Breast epithelium (tissue), 4 donors: ENCODE measurements around the gene RGS7. TPM values are rescaled to one million over a fixed set of nuclear protein-coding genes. Genes with fewer than 3 reads are reported as not detected.

ENCODE experiments used
- DNase-seq, 2 donors: peaks; one replicate each; pipeline ENCODE4 v3.0.0-alpha.2; 2019; ENCODE audit warnings: low spot score in 2 of 2
- H3K27ac ChIP-seq, 2 donors: fragments of 200-600 bp; sonication (generic) in 1 of 2; one replicate each; pipeline ENCODE4 v1.5.1; 2016 to 2019; ENCODE audit warnings: mild to moderate bottlenecking in 1 of 2
- H3K27me3 ChIP-seq, 2 donors: fragments of 200-600 bp; sonication (generic) in 1 of 2; one replicate each; pipeline versions ENCODE4 v1.5.1 to v1.6.0; 2017 to 2019; ENCODE audit warnings: control low read depth in 1 of 2, mild to moderate bottlenecking in 1 of 2
- H3K36me3 ChIP-seq: fragments of 200-600 bp; one replicate; pipeline ENCODE4 v1.5.1; 2019
- H3K4me1 ChIP-seq, 2 donors: fragments of 200-600 bp; sonication (generic); one replicate each; pipeline ENCODE4 v1.5.1; 2016 to 2019; ENCODE audit warnings: control low read depth in 1 of 2
- H3K4me3 ChIP-seq, 3 donors: fragments of 200-600 bp; sonication (generic); 1 replicate in 2 of 3; 2 replicates in 1 of 3; pipeline ENCODE4 v1.5.1; 2016 to 2019; ENCODE audit warnings: mild to moderate bottlenecking in 3 of 3, moderate library complexity in 2 of 3
- H3K9me3 ChIP-seq, 2 donors: fragments of 200-600 bp; sonication (generic) in 1 of 2; one replicate each; pipeline ENCODE4 v1.5.1; 2016 to 2019; ENCODE audit warnings: control low read depth in 1 of 2
- CTCF ChIP-seq, 3 donors: fragments of 450-650 bp; IDR thresholded peaks; one replicate each; pipeline ENCODE4 v1.5.1; 2016 to 2017; ENCODE audit warnings: antibody characterized with exemption in 3 of 3, mild to moderate bottlenecking in 3 of 3, moderate library complexity in 3 of 3
- POLR2A ChIP-seq: fragments of 450-650 bp; IDR thresholded peaks from one replicate; pipeline ENCODE4 v1.6.1; 2016; ENCODE audit warnings: antibody characterized with exemption, mild to moderate bottlenecking, moderate library complexity
- POLR2AphosphoS5 ChIP-seq, 3 donors: sonication (generic); formaldehyde crosslinking; IDR thresholded peaks; one replicate each; pipeline ENCODE4 v1.6.1; 2017; ENCODE audit warnings: antibody characterized with exemption in 3 of 3
- intact Hi-C: fragments of 100-400 bp; cut with DNase I; formaldehyde crosslinking; loops from one replicate; pipeline ENCODE4 v1.15.1; 2023; ENCODE audit warnings: low total_unique reads
- total RNA-seq, 3 donors: library from RNA; depleted of rRNA; stranded (reverse); fragments of >200 nt; gene quantifications; one replicate each; pipeline ENCODE4 v1.1.0, GENCODE V29; 2016

The RGS7 gene
- total RNA-seq, 3 donors from 2014 or later = 0.16 TPM; not detected in 2

- intact Hi-C loops = no loop called here
- no peak overlapping the region for H3K4me3 ChIP-seq
- no peak for TF ChIP-seq POLR2A
- TF ChIP-seq CTCF (IDR thresholded peaks at IDR 0.05) = no peak
- no peak for TF ChIP-seq POLR2AphosphoS5 (IDR thresholded peaks at IDR 0.05)
- no peaks in the 10 kb centered on the region for H3K27me3 ChIP-seq
- H3K27ac ChIP-seq = no peak overlapping the region
- DNase-seq = no peak
- no peaks in the 10 kb centered on the region for H3K4me1 ChIP-seq
- no peaks in the 10 kb centered on the region for H3K36me3 ChIP-seq
- peaks cover 0 to 6% of the 10 kb centered on the region in 2 donors for H3K9me3 ChIP-seq
Observed at GRCh38 chr1:240925273-240925672, 431.7 kb downstream of the RGS7 start.

GRCh38 chr1:240917976-240918375 is 439.0 kb downstream of the RGS7 start:
- Histone ChIP-seq H3K27ac (no peak overlapping the region), H3K4me1 (no peaks in the 10 kb centered on the region), H3K9me3 (peaks cover 0 to 6% of the 10 kb centered on the region in 2 donors), H3K27me3 (no peaks in the 10 kb centered on the region), H3K4me3 (no peak overlapping the region), H3K36me3 (no peaks in the 10 kb centered on the region)
- TF ChIP-seq CTCF (IDR thresholded peaks at IDR 0.05) (no peak), POLR2A (no peak), POLR2AphosphoS5 (IDR thresholded peaks at IDR 0.05) (no peak)
- DNase-seq = no peak
- intact Hi-C loops = no loop called here

GRCh38 chr1:240914506-240914905 is 442.5 kb downstream of the RGS7 start:
- no peaks in the 10 kb centered on the region for H3K4me1 ChIP-seq
- no peak overlapping the region for H3K4me3 ChIP-seq
- no peak for DNase-seq
- no peaks in the 10 kb centered on the region for H3K36me3 ChIP-seq
- H3K27ac ChIP-seq = no peak overlapping the region
- H3K9me3 ChIP-seq = no peaks in the 10 kb centered on the region
- TF ChIP-seq POLR2AphosphoS5 (IDR thresholded peaks at IDR 0.05) (no peak), POLR2A (no peak), CTCF (IDR thresholded peaks at IDR 0.05) (no peak)
- intact Hi-C loops = no loop called here
- H3K27me3 ChIP-seq = no peaks in the 10 kb centered on the region

GRCh38 chr1:240912821-240913220 is 444.2 kb downstream of the RGS7 start:
- H3K4me3 ChIP-seq = no peak overlapping the region
- H3K4me1 ChIP-seq = no peaks in the 10 kb centered on the region
- TF ChIP-seq POLR2AphosphoS5 (IDR thresholded peaks at IDR 0.05) = no peak
- TF ChIP-seq POLR2A = no peak
- no peak for TF ChIP-seq CTCF (IDR thresholded peaks at IDR 0.05)
- no peaks in the 10 kb centered on the region for H3K36me3 ChIP-seq
- no peak overlapping the region for H3K27ac ChIP-seq
- H3K9me3 ChIP-seq = no peaks in the 10 kb centered on the region
- no peaks in the 10 kb centered on the region for H3K27me3 ChIP-seq
- intact Hi-C loops = no loop called here
- DNase-seq = no peak

GRCh38 chr1:240909701-240910457 is 447.1 kb downstream of the RGS7 start:
- intact Hi-C loops = no loop called here
- H3K27me3 ChIP-seq = no peaks in the 10 kb centered on the region
- no peak overlapping the region for H3K4me3 ChIP-seq
- H3K9me3 ChIP-seq = no peaks in the 10 kb centered on the region
- no peak for TF ChIP-seq POLR2A
- no peak for TF ChIP-seq POLR2AphosphoS5 (IDR thresholded peaks at IDR 0.05)
- no peak for TF ChIP-seq CTCF (IDR thresholded peaks at IDR 0.05)
- no peaks in the 10 kb centered on the region for H3K36me3 ChIP-seq
- no peak overlapping the region for H3K27ac ChIP-seq
- H3K4me1 ChIP-seq = no peaks in the 10 kb centered on the region
- no peak for DNase-seq
